ENCODE data around the gene ST6GALNAC6. TPM values are rescaled to one million over a fixed set of nuclear protein-coding genes. Genes with fewer than 3 reads are reported as not detected.

The ST6GALNAC6 gene
- total and polyA plus RNA-seq, 3 experiments from 2014 or later = 52.3 to 54.7 (median 54.0) TPM

DNA sequence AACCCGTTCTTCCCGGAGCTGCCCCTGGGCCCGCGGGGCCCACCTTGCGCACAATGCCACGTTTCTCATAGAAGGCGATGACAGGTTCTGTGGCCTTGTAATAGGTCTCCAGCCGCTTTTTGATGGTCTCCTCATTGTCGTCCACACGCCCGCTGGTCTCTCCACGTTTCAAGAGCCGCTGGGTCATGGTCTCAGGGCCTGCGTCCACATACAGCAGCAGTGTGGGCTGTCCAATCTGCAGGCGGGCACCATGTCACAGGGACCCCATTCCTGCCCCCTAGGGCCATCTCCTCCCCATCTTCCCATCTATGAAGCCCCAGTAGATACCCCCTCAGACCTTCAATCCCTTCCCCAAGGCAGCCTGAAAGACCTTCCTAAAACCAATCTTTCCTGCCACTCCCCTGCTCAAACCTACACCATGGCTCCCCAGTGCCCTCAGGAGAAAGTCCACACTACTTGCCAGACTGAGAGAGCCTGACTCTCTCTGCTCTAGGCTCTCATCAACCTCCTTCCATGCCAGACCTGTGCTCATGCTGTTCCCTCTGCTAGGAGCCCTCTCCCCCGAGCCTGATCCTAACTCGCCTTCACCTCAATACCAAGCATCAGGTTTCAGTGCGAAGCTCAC, 31.0 kb downstream of the ST6GALNAC6 start:
- Mint-ChIP-seq H3K27ac (peak overlapping the region in 5 of 8 donors; percentile 49 to 88 (median 70)), H3K9me3 (no peaks in the 10 kb centered on the region), H3K36me3 (peaks cover 0 to 15% (median 3%) of the 10 kb centered on the region in 3 donors), H3K4me3 (no peak overlapping the region), H3K27me3 (no peaks in the 10 kb centered on the region), H3K4me1 (peaks cover 16 to 21% (median 18%) of the 10 kb centered on the region in 3 donors)
- Histone ChIP-seq H3K27ac (ENCODE audit: low read depth, low read length) (no peak overlapping the region), H3K4me1 (ENCODE audit: insufficient read depth, low read length) (peaks cover 16% of the 10 kb centered on the region), H3K27me3 (ENCODE audit: insufficient read depth, low read length, poor library complexity, severe bottlenecking) (no peaks in the 10 kb centered on the region), H3K4me3 (ENCODE audit: low read length) (no peak overlapping the region), H3K9me3 (ENCODE audit: low read length) (no peaks in the 10 kb centered on the region), H3K36me3 (ENCODE audit: insufficient read depth, low read length) (no peaks in the 10 kb centered on the region)
- ChIA-PET CTCF (interaction anchor here (0.9 to 5.9 kb wide), 14 partner anchors 14 to 283 kb away, joined by 3 to 49 read pairs (median 14); partner anchors contain the start of genes CDK9, PTRH1, ST6GALNAC4 and TOR2A), POLR2A (interaction anchor here (1.7 kb wide), 1 partner anchor 133 kb away, joined by 5 read pairs; the partner anchor contains the start of gene TOR2A)
- DNase-seq = no peak

DNA sequence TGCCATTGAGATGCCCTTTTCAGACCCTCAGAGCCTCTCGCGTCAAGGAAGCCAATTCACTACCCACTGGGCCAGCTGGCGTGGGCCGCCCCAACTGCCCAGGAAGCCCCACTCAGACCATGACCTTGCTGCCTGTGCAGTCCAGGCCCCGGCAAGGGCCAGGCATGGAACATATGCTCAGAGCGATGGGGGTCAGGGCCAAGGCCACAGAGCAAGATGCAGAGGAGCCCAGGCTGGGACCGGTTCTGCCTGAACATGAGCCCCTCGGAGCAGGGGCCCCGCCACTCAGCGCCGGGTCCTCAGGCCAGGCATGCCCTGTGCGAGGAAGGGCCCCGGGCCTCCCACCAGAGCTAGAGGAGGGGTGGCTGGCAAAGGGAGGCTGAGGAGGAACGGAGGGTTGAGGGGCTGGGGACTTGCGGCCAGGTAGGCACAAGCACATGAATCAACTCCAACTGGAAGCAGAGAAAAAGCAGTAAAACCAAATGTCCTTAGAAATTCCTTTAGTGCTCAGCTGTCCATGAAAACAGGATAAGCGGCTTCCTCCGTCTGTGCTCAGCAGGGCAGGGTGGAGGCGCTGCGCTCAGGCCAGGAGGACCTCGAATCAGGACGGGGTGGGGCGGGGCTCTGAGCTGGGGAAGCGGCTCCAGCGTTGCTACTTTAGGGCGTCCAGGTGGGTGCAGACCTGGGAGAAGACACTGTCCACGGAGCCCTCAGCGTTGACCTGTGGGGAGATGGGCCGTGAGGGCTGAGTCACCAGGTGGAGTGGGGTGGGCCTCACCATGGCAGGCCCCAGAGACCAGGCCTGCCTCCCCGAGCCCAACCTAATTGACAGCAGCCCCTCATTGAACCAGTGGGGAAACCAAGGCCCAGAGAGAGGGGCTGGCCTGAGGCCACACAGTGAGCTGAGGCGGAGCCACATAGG, 31.8 kb downstream of the ST6GALNAC6 start:
- DNase-seq = no peak
- peaks cover 0 to 15% (median 3%) of the 10 kb centered on the region in 3 donors for H3K36me3 Mint-ChIP-seq
- Histone ChIP-seq H3K9me3 (ENCODE audit: low read length) (no peaks in the 10 kb centered on the region), H3K4me1 (ENCODE audit: insufficient read depth, low read length) (peaks cover 22% of the 10 kb centered on the region), H3K27me3 (ENCODE audit: insufficient read depth, low read length, poor library complexity, severe bottlenecking) (no peaks in the 10 kb centered on the region), H3K4me3 (ENCODE audit: low read length) (no peak overlapping the region), H3K36me3 (ENCODE audit: insufficient read depth, low read length) (no peaks in the 10 kb centered on the region), H3K27ac (ENCODE audit: low read depth, low read length) (no peak overlapping the region)
- peaks cover 22 to 29% (median 25%) of the 10 kb centered on the region in 3 donors for H3K4me1 Mint-ChIP-seq
- POLR2A ChIA-PET = no interaction called here
- H3K4me3 Mint-ChIP-seq = no peak overlapping the region
- CTCF ChIA-PET = interaction anchor here (1.0 to 1.5 kb wide), 2 partner anchors 10 to 12 kb away, joined by 3 to 6 read pairs; partner anchors contain the start of gene AK1
- peak overlapping the region in 5 of 8 donors; percentile 55 to 88 (median 57) for H3K27ac Mint-ChIP-seq
- H3K27me3 Mint-ChIP-seq = no peaks in the 10 kb centered on the region
- H3K9me3 Mint-ChIP-seq = no peaks in the 10 kb centered on the region

DNA sequence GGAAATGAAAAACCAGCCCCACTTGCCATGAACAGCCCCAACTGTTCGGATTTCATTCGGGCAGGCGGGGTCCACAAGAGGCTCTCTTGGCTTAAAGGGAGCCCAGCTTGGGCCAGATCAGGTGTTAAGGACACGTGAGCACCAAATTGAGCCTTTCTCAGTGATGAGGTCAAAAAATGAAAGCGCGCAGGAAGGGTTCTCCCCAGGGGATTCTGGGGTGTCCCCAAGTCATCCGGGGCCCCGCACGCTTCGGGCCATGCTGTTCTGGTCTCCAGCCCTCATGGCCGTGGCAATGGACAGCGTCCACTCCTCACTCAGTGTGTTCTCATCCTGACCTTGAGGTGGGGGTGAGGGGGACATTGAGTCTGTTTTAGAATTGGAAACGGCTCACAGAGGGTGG, 32.9 kb downstream of the ST6GALNAC6 start:
- Mint-ChIP-seq H3K27me3 (no peaks in the 10 kb centered on the region), H3K36me3 (peaks cover 0 to 15% (median 3%) of the 10 kb centered on the region in 3 donors), H3K4me1 (peaks cover 33 to 40% (median 36%) of the 10 kb centered on the region in 3 donors), H3K4me3 (no peak overlapping the region), H3K27ac (peak overlapping the region in 3 of 8 donors; percentile 55 to 88 (median 66)), H3K9me3 (no peaks in the 10 kb centered on the region)
- Histone ChIP-seq H3K27me3 (ENCODE audit: insufficient read depth, low read length, poor library complexity, severe bottlenecking) (no peaks in the 10 kb centered on the region), H3K9me3 (ENCODE audit: low read length) (no peaks in the 10 kb centered on the region), H3K4me1 (ENCODE audit: insufficient read depth, low read length) (peaks cover 33% of the 10 kb centered on the region), H3K27ac (ENCODE audit: low read depth, low read length) (no peak overlapping the region), H3K36me3 (ENCODE audit: insufficient read depth, low read length) (no peaks in the 10 kb centered on the region), H3K4me3 (ENCODE audit: low read length) (no peak overlapping the region)
- ChIA-PET POLR2A (no interaction called here), CTCF (interaction anchor here (1.5 kb wide), 1 partner anchor 11 kb away, joined by 6 read pairs; no protein-coding TSS in a partner anchor)
- no peak for DNase-seq

DNA sequence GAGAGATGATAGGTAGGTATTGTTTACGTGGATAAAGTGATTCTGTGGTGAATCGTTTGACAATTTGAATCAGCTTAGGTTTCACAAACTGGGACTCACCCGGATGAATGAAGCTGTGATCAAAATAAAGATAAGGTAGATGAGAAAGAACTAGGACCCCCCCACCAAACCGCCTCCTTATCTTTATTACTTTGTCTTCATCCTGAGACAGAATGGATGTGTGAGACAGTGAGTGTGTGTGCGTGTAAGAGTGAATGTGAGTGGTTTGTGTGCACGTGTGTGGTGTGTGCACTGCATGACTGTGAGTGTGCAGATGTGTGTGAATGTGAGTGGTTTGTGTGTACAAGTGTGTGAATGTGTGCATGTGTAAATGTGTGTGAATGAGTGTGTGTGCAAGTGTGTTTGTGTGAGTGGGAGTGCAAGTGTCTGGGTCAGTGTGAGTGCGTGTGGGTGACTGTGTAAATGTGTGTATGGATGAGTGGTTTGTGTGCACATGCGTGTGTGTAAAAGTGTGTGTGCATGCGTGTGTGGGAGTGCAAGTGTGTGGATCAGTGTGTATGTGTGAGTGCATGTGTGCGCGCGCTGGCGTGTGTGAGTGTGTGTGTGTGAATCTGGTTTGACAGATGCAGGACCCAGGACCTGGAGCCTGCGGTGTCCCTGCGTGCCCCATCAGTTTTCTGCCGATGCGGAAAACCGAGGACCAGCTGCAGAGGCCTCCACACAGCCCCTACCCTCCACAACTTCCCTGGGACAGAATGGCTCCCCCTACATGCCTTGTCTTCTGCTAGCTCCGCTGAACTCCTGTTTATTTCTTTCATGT, 33.5 kb downstream of the ST6GALNAC6 start:
- Mint-ChIP-seq H3K4me3 (peak overlapping the region in 1 of 7 donors; percentile 3), H3K27ac (peak overlapping the region; percentile 44 to 92 (median 84)), H3K27me3 (no peaks in the 10 kb centered on the region), H3K4me1 (peaks cover 39 to 46% (median 39%) of the 10 kb centered on the region in 3 donors), H3K36me3 (peaks cover 0 to 14% (median 3%) of the 10 kb centered on the region in 3 donors), H3K9me3 (no peaks in the 10 kb centered on the region)
- ChIA-PET CTCF (interaction anchor here (1.4 to 3.6 kb wide), 8 partner anchors 10 to 131 kb away, joined by 3 to 20 read pairs (median 3); partner anchors contain the start of gene TOR2A), POLR2A (interaction anchor here (0.6 to 1.8 kb wide), 4 partner anchors 80 to 324 kb away, joined by 3 to 5 read pairs (median 4); partner anchors contain the start of gene TOR2A)
- H3K4me1 ChIP-seq (ENCODE audit: insufficient read depth, low read length) = peaks cover 40% of the 10 kb centered on the region
- no peaks in the 10 kb centered on the region for H3K27me3 ChIP-seq (ENCODE audit: insufficient read depth, low read length, poor library complexity, severe bottlenecking)
- DNase-seq = peak in 2 of 5 donors; percentile 34 to 61
- H3K4me3 ChIP-seq (ENCODE audit: low read length) = no peak overlapping the region
- no peaks in the 10 kb centered on the region for H3K36me3 ChIP-seq (ENCODE audit: insufficient read depth, low read length)
- H3K9me3 ChIP-seq (ENCODE audit: low read length) = no peaks in the 10 kb centered on the region
- H3K27ac ChIP-seq (ENCODE audit: low read depth, low read length) = no peak overlapping the region

DNA sequence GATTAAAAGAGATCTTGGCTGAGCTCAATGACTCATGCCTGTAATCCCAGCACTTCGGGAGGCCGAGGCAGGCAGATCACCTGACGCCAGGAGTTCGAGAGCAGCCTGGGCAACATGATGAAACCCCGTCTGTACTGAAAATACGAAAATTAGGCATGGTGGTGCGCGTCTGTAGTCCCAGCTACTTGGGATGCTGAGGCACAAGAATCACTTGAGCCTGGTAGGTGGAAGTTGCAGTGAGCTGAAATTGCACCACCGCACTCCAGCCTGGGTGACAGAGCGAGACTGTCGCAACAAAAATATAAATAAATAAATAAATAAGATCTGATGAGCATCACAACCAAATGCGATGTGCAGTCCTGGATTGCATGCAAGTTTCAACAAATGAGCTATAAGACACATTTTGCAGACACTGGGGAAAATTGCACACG, 36.2 kb downstream of the ST6GALNAC6 start:
- H3K4me1 Mint-ChIP-seq = peaks cover 39 to 58% (median 45%) of the 10 kb centered on the region in 3 donors
- POLR2A ChIA-PET = interaction anchor here (0.5 to 1.3 kb wide), 5 partner anchors 36 to 129 kb away, joined by 3 read pairs; partner anchors contain the start of genes CDK9 and TOR2A
- Histone ChIP-seq H3K27me3 (ENCODE audit: insufficient read depth, low read length, poor library complexity, severe bottlenecking) (no peaks in the 10 kb centered on the region), H3K36me3 (ENCODE audit: insufficient read depth, low read length) (no peaks in the 10 kb centered on the region), H3K4me3 (ENCODE audit: low read length) (peak overlapping the region; percentile 11), H3K4me1 (ENCODE audit: insufficient read depth, low read length) (peaks cover 45% of the 10 kb centered on the region), H3K9me3 (ENCODE audit: low read length) (no peaks in the 10 kb centered on the region), H3K27ac (ENCODE audit: low read depth, low read length) (peak overlapping the region; percentile 66)
- H3K9me3 Mint-ChIP-seq = no peaks in the 10 kb centered on the region
- H3K36me3 Mint-ChIP-seq = peaks cover 0 to 8% (median 3%) of the 10 kb centered on the region in 3 donors
- H3K27me3 Mint-ChIP-seq = no peaks in the 10 kb centered on the region
- peak overlapping the region; percentile 90 to 98 (median 96) for H3K27ac Mint-ChIP-seq
- H3K4me3 Mint-ChIP-seq = peak overlapping the region in 3 of 7 donors; percentile 41 to 70 (median 68)
- DNase-seq = no peak
- CTCF ChIA-PET = interaction anchor here (0.8 to 4.5 kb wide), 7 partner anchors 7 to 128 kb away, joined by 3 to 33 read pairs (median 6); partner anchors contain the start of gene TOR2A

DNA sequence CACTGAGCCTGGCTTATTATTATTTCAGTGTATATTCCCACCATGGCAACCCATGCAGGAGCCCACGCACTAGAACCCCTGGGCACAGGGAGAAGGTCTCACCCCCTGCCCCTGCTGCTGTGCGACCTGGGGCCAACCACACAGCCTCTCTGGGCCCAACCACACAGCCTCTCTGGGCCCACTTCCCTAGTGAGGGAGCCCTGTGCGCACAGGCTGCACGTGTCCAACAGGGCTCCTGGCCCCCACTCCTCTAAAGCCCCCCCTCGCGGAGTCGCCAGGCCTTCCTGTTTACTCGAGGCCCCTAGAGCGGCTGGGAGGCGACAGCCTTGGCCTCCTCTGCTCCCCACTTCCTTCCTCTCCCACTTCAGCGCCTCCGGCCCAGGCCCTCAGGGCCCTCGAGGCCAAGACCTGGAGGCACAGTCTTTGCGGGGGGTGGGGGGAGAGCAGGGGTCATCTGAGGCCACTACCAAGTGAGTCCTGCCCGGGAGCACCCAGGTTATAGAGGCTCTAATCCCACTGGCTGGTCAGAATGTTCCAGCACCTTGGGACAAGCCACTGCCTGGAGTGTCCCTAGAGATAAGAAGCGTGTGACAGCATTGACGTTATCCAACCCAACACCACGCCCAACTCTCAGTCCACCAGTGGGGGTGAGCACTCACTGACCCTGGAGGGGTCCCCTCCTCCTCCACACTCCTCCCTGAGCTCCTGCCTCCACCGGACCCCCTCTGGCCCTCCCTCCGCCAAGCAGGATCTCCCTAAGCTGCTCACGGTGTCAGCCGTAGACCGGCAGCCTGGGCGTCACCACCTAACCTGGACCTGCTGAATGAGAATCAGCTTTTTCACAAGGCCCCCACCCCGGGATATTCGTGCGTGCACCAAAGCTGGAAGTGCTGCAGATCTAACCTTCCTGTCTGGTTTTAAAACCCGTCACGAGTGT, 37.1 kb downstream of the ST6GALNAC6 start:
- H3K4me3 ChIP-seq (ENCODE audit: low read length) = peak overlapping the region; percentile 11
- peak overlapping the region in 6 of 7 donors; percentile 22 to 86 (median 55) for H3K4me3 Mint-ChIP-seq
- POLR2A ChIA-PET = interaction anchor here (0.5 to 1.4 kb wide), 7 partner anchors 35 to 247 kb away, joined by 3 to 4 read pairs (median 3); partner anchors contain the start of genes CDK9 and TOR2A
- CTCF ChIA-PET = interaction anchor here (0.8 to 4.5 kb wide), 8 partner anchors 8 to 272 kb away, joined by 3 to 33 read pairs (median 4); partner anchors contain the start of gene TOR2A
- peaks cover 39 to 58% (median 45%) of the 10 kb centered on the region in 3 donors for H3K4me1 Mint-ChIP-seq
- H3K9me3 Mint-ChIP-seq = no peaks in the 10 kb centered on the region
- H3K9me3 ChIP-seq (ENCODE audit: low read length) = no peaks in the 10 kb centered on the region
- peak; percentile 22 to 76 (median 48) for DNase-seq
- H3K27me3 ChIP-seq (ENCODE audit: insufficient read depth, low read length, poor library complexity, severe bottlenecking) = no peaks in the 10 kb centered on the region
- H3K36me3 ChIP-seq (ENCODE audit: insufficient read depth, low read length) = no peaks in the 10 kb centered on the region
- peaks cover 0 to 3% (median 3%) of the 10 kb centered on the region in 3 donors for H3K36me3 Mint-ChIP-seq
- H3K27ac Mint-ChIP-seq = peak overlapping the region; percentile 90 to 98 (median 96)
- H3K27me3 Mint-ChIP-seq = no peaks in the 10 kb centered on the region
- peaks cover 47% of the 10 kb centered on the region for H3K4me1 ChIP-seq (ENCODE audit: insufficient read depth, low read length)
- H3K27ac ChIP-seq (ENCODE audit: low read depth, low read length) = peak overlapping the region; percentile 66
